ENCODE measurements around the gene CNPY1. TPM values are rescaled to one million over a fixed set of nuclear protein-coding genes. Genes with fewer than 3 reads are reported as not detected.

The CNPY1 gene
- total and polyA plus RNA-seq, 12 donors: not detected

DNA sequence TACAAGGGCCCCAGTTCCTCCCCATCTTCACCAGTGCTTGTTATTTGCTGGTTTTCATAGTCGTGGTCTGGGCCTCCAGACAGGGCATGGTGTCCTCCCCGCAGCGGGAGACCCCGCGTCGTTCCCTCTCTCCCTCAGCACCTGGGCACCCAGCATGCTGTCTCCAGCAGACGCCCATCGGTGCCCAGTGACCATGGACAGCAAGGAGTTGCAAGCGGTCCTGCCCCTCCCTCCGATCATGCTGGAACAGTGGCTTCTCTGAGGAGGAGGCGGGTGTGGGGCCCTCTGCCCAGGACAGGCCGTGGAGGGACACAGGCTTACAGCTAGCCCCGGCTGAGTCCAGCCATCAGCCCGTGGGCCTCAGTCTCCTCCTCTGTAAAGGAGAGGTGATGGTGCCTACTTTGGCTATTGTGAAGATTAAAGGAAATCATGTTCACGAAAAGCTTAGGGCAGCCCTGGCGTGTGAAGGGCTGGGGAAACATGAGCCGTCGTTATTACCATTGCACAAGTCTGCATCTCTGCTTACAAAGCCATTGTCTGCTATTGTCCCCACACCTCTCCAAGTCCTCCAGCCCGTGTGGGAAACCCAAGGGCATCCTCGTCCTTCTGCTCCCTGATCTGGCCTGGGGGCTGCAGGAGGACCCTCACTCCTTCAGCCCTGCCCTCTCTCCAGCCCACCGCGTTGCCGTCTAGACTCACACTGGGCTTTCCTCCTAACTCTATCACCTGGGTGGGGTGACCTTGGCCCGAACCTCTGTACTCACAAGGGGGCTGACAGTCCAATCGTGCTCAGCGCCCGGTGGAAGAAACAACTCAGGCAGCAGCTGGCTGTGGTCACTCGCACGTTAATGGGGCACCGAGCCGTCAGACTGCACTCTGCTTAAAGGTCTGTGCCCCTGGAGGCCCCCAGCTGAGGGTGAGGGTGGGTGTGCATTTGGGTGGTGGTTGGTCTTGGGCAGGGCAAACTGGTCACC is 58.6 kb downstream of the CNPY1 start:
- Histone ChIP-seq H3K27me3 (peaks cover 27% of the 10 kb centered on the region), H3K4me1 (replicated peaks in 1 of 2) (no peaks in the 10 kb centered on the region), H3K9me3 (replicated peaks in 1 of 3) (no peaks in the 10 kb centered on the region), H3K4me3 (no peak overlapping the region), H3K27ac (no peak overlapping the region), H3K36me3 (replicated peaks in 1 of 2) (no peaks in the 10 kb centered on the region)
- no peak for TF ChIP-seq POLR2A (IDR thresholded peaks at IDR 0.05)
- TF ChIP-seq, protein P1, sequence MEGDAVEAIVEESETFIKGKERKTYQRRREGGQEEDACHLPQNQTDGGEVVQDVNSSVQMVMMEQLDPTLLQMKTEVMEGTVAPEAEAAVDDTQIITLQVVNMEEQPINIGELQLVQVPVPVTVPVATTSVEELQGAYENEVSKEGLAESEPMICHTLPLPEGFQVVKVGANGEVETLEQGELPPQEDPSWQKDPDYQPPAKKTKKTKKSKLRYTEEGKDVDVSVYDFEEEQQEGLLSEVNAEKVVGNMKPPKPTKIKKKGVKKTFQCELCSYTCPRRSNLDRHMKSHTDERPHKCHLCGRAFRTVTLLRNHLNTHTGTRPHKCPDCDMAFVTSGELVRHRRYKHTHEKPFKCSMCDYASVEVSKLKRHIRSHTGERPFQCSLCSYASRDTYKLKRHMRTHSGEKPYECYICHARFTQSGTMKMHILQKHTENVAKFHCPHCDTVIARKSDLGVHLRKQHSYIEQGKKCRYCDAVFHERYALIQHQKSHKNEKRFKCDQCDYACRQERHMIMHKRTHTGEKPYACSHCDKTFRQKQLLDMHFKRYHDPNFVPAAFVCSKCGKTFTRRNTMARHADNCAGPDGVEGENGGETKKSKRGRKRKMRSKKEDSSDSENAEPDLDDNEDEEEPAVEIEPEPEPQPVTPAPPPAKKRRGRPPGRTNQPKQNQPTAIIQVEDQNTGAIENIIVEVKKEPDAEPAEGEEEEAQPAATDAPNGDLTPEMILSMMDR (IDR thresholded peaks at IDR 0.05): no peak
- intact Hi-C loops (cut with DNase I): no loop called here
- 78 to 82% (median 80%) methylated on average over 29 to 31 of the region's 31 CpGs for WGBS, 4 donors
- DNase-seq: no peak

DNA sequence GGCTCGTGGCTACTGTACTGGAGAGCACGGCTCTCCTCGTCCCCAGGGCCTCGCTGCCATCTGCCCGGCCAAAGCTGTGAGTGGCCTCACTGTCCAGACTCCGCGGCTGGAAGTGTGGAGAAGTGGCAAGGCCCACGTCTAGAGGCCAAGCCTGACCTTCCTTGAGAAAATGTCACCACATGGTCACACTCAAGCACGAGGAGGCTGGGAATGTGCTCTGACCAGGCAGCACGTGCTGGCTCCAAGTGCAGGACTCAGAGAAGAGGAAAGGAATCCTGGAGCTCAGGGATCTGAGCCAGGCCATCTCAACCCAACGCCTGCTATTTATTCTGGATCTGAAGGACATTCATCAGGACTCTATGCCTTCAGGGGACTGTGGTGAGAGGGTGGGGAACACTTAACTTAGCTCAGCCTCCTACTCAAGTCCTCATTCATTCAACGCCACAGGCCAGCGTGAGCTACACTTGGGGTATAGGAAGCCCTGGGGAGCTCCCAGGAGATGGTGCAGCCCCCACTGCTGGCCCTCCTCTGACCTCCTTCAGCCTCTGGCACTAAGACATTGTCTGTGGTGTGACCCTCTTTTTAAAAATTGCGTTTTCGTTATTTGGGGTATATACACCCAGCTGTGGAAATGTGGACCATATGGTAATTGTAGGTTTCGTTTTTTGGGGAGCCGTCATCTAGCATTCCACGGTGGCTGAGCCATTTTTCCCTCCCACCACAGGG is 59.4 kb downstream of the CNPY1 start:
- H3K4me1 ChIP-seq (replicated peaks in 1 of 2): no peaks in the 10 kb centered on the region
- no peak for DNase-seq
- H3K36me3 ChIP-seq (replicated peaks in 1 of 2): no peaks in the 10 kb centered on the region
- TF ChIP-seq, protein P1 (IDR thresholded peaks at IDR 0.05): no peak
- no peak for TF ChIP-seq POLR2A (IDR thresholded peaks at IDR 0.05)
- H3K4me3 ChIP-seq: no peak overlapping the region
- 81 to 89% (median 85%) methylated on average over 17 to 18 of the region's 18 CpGs for WGBS, 4 donors
- H3K27ac ChIP-seq: no peak overlapping the region
- intact Hi-C loops (cut with DNase I): no loop called here
- no peaks in the 10 kb centered on the region for H3K9me3 ChIP-seq (replicated peaks in 1 of 3)
- peaks cover 27% of the 10 kb centered on the region for H3K27me3 ChIP-seq

DNA sequence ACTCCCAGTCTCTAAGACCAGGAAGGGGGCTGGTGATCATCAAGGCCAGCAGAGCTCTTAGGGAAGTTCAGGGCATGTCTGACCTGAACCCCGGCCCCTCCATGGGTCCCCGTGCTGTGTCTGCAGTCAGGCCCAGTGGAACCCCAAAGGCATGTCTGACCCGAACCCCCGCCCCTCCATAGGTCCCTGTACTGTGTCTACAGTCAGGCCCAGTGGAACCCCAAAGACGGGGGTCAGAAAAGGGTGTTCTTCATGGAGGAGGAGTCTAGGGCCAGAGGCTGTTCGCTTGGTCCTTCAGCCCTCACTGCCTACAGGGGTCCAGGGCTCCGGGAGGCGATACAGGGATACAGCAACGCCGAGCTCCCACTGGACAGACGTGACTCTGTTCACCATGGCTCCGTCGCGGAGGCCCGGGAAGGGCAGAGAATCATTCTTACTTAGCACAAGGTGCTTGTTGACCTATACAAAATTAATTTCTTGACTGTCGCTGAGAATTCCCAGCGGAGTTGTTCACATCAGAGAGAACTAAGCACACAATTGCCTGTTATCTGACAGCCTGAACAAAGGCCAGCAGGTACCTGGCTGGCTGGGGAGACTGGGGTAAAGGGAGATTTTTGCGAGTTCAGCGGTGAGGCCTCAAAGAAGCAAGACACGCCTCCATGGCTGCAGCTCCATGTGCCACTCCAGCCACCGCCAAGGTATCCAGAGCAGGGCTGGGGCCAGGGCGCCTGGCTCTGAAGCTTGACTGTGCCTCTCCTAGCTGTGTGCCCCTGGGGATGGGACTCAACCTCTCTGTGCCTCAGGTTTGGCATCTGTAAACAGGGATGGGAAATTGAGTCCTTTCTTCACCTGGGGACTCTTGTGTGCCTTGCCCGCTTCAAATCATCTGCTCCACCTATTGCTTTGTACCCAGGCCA is 61.6 kb downstream of the CNPY1 start:
- TF ChIP-seq POLR2A (IDR thresholded peaks at IDR 0.05): no peak
- TF ChIP-seq, protein P1 (IDR thresholded peaks at IDR 0.05): no peak
- Histone ChIP-seq H3K4me3 (no peak overlapping the region), H3K27ac (no peak overlapping the region), H3K27me3 (peaks cover 17% of the 10 kb centered on the region), H3K4me1 (replicated peaks in 1 of 2) (no peaks in the 10 kb centered on the region), H3K36me3 (replicated peaks in 1 of 2) (no peaks in the 10 kb centered on the region), H3K9me3 (replicated peaks in 1 of 3) (no peaks in the 10 kb centered on the region)
- DNase-seq: no peak
- intact Hi-C loops (cut with DNase I): no loop called here
- 74 to 90% (median 85%) methylated on average over 18 to 23 of the region's 23 CpGs for whole genome bisulfite sequencing, 4 donors

Data from adrenal gland (tissue), 12 donors.